GM10847 (cell line): ENCODE measurements around the gene OBSCN.

Experiments used
- POLR2A ChIP-seq: IDR thresholded peaks from 2 replicates; pipeline ENCODE4 v1.6.1; 2011; ENCODE audit not compliant: insufficient read length; ENCODE audit errors: extremely low read depth

OBSCN gene

GRCh38 chr1:228225740-228226139, 17.9 kb downstream of the OBSCN start:
- TF ChIP-seq POLR2A = no peak

- TF ChIP-seq POLR2A = no peak
Measured at GRCh38 chr1:228226141-228226874, 18.5 kb downstream of the OBSCN start.

GRCh38 chr1:228226956-228227791, 19.3 kb downstream of the OBSCN start:
- TF ChIP-seq POLR2A = no peak

GRCh38 chr1:228228601-228229074, 20.8 kb downstream of the OBSCN start:
- TF ChIP-seq POLR2A = no peak

GRCh38 chr1:228231189-228231588, 23.3 kb downstream of the OBSCN start:
- no peak for TF ChIP-seq POLR2A

- TF ChIP-seq POLR2A = no peak
Measured at GRCh38 chr1:228233136-228233535, 25.3 kb downstream of the OBSCN start.

- TF ChIP-seq POLR2A = no peak
Measured at GRCh38 chr1:228234921-228235320, 27.1 kb downstream of the OBSCN start.

GRCh38 chr1:228236744-228237143, 28.9 kb downstream of the OBSCN start:
- no peak for TF ChIP-seq POLR2A

- TF ChIP-seq POLR2A = no peak
Measured at GRCh38 chr1:228238007-228238406, 30.2 kb downstream of the OBSCN start.

GRCh38 chr1:228238461-228238860, 30.6 kb downstream of the OBSCN start:
- TF ChIP-seq POLR2A = no peak

- TF ChIP-seq POLR2A = no peak
Measured at GRCh38 chr1:228240411-228241240, 32.8 kb downstream of the OBSCN start.

GRCh38 chr1:228241259-228241658, 33.4 kb downstream of the OBSCN start:
- no peak for TF ChIP-seq POLR2A

- TF ChIP-seq POLR2A = no peak
Measured at GRCh38 chr1:228242409-228242808, 34.6 kb downstream of the OBSCN start.

GRCh38 chr1:228243093-228243492, 35.2 kb downstream of the OBSCN start:
- no peak for TF ChIP-seq POLR2A

GRCh38 chr1:228245111-228245510, 37.3 kb downstream of the OBSCN start:
- no peak for TF ChIP-seq POLR2A
